Kidney capillary endothelial cell (primary cell): ENCODE measurements around the gene DAB1.
"Not testable (repeated sequence)": the region's sequence is repeated elsewhere in the genome, so short reads cannot be mapped to it uniquely, and the experiment has no call there.

ENCODE experiments used
- DNase-seq: peaks from one replicate; pipeline ENCODE4 v3.0.0-alpha.2; 2018; ENCODE audit warnings: low spot score

The DAB1 gene

DNA sequence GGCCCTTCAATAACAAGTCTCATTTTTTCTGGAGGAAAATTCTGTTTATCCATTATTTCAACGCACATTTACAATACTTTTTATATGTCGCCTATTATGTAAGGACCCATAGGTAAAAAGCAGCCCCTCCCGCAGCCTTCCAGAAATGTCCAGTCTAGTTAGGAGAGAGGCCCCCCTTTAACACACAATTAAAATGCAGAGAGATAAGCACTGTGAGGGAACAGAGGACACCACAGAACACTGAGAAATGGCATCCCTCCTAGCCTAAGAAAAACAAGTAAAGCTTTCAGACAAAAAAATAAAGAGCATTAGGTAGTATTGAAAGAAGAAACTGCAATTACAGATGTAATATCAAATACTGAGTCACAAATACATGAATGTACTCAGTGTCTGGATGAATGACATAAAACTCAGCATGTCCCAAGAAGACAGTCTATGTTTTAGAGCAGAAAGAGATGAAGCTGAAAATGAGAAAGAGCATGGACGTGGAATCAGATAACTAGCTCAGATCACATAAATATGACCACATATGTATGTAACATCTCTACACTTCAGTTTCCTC lies 62.9 kb downstream of the DAB1 start:
- no peak for DNase-seq

GRCh38 chr1:57357462-57357861 lies 66.4 kb downstream of the DAB1 start:
- DNase-seq = no peak

DNA sequence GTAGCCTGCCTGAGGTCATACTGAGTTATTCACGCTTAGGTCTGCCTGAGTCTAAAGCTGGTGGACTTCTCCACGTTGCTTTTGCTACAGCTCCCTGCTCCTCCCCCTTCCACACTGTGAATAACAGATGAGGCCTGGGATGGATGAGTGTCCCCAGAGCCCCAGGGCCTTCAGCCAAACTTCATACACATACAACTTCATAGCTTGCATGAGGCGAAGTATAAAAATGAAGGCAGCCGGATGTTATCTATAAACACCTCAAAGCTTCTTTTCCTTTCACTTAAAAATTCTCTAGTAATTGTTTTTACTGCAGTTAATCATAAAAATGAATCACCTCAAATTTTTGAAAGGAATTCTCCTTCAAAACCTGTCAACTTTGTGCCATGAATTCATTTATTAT lies 70.2 kb downstream of the DAB1 start:
- no peak for DNase-seq

DNA sequence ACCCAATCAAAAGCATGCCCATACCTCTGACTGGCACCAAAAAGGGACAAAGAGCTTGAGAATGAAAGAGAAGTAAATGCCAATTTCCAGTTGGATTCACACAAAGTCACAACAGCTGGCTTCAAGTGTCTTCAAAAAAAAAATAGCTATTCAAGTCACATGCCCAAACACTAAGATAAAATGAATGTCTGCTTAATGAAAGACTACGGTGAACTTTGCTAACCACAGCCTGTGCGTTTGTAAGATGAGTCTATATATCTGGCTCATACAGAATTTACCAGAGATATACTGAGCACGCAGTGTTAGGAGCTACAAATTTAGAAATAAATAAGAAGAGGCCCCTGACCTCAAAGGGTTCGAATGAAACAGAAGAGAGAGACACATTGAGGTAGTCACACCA lies 73.2 kb downstream of the DAB1 start:
- DNase-seq = no peak

GRCh38 chr1:57348921-57349320 lies 74.9 kb downstream of the DAB1 start:
- DNase-seq = no peak

DNA sequence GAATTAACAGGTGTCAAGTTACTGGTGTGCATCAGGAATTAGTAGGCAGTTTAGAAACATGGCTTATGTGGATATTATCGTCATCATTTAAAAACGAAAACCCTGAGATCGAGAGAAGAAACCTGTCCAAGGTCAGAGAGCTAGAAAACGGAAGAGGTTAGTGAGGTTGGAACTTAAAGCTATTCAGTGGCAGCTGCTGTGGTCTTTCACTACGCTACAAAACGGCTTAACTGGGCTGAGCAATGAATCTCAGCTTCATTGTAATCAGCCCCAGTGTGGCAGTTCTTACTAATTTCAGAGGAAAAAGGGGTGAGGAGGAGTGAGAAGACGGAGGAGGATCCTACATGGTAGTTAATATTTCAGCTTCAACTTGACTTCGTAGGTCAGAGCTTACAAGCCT lies 77.9 kb downstream of the DAB1 start:
- no peak for DNase-seq

- no peak for DNase-seq
Measured at GRCh38 chr1:57344265-57344664, 79.6 kb downstream of the DAB1 start.

DNA sequence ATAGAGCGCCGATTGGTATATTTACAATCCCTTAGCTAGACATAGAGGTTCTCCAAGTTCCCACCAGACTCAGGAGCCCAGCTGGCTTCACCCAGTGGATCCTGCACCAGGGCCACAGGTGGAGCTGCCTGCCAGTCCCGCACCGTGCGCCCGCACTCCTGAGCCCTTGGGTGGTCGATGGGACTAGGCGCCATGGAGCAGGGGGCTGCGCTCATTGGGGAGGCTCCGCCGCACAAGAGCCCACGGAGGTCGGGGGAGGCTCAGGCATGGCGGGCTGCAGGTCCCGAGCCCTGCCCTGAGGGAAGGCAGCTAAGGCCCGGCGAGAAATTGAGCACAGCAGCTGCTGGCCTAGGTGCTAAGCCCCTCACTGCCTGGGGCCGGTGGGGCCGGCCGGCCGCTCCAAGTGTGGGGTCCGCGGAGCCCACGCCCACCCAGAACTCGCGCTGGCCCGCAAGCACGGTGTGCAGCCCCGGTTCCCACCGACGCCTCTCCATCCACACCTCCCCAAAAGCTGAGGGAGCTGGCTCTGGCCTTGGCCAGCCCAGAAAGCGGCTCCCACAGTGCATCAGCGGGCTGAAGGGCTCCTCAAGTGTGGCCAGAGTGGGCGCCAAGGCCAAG lies 80.5 kb downstream of the DAB1 start:
- not testable (repeated sequence) for DNase-seq

DNA sequence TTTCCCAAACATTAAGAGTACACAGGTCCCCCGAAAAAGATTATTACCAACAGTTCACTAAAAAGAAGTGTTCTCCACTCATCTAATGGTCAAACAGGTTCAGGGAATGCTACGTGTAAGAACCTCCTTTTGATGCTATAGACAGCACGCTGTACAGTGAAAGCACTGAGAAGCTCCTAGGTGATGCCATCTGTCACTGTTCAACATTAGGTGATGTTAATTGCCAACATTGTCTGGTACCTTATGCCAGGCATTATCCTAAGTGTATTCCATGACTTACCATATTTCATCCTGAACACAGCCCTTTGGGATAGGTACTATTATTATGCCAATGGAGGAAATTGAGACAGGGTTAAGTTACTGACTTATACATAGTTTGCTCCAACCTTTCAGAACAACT lies 82.1 kb downstream of the DAB1 start:
- no peak for DNase-seq

DNA sequence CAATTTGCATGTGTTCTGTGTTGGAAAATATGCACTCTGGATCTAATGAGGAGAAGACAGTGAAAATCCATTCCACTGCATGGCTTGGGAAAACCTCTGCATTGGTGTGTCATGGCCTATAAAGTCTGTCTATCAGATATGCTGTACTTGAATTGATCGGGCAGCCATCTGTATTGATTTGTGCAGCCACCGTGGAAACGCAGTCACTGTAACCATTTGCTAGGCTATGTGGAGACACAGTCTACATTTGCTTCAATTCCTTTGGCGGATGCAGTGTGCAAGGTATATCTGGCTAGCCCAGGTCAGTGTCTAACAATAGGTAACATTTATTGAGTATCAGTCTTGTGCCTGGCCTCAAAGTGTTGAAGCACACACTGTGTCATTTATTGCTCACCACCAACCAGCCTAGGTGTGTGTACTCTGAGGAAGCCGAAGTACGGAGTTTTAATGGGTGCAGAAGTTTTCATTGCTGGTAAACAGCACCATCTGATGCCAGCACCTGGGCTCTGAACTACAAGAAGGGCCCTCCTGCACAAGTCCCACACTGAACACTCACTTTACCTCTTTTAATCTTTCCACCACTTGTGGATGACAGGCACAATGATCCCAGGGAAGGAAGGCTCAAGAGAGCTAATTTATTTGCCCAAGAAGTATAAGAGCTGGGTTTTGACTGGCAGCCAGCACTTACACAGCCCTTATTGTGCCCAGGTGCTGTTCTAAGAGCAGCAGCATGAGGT lies 83.4 kb downstream of the DAB1 start:
- DNase-seq = no peak

DNA sequence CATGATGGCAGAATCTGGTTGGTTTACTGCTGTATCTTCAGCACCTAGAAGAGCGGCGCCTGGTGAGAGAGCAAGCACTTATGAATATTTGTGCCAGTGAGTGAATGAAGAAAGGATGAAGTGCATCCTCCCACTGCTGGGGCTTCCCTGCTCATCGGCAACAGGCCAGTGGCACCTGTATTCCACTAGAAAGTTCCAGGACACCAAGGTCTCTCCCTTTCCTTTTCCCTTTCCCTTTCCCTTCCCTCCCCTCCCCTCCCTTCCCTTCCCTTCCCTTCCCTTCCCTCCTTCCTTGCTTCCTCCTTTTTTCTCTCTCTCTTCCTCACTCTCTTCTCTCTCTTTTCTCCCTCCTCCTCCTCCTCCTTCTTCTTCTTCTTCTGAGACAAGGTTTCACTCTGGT lies 86.2 kb downstream of the DAB1 start:
- DNase-seq = no peak

GRCh38 chr1:57336793-57337192 lies 87.1 kb downstream of the DAB1 start:
- DNase-seq = no peak

DNA sequence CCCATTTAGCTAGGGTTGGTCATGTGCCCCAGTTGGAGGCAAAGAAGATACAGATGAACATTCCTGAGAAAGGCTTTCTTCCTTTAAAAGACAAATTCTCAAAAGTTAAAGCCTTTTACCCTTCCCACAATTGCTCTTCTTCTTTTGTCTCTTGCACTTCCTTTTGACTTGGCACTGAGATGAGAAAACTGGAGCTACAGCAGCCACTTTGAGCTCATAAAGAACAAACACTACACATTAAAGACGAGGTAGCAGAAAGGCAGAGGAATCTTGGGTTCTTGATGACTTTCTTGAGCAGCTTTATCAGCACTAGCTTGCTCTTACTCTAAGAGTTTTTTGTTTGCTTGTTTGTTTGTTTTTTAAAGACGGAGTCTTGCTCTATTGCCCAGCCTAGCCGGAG lies 92.2 kb downstream of the DAB1 start:
- no peak for DNase-seq

- DNase-seq = no peak
Measured at GRCh38 chr1:57329937-57330336, 93.9 kb downstream of the DAB1 start.

DNA sequence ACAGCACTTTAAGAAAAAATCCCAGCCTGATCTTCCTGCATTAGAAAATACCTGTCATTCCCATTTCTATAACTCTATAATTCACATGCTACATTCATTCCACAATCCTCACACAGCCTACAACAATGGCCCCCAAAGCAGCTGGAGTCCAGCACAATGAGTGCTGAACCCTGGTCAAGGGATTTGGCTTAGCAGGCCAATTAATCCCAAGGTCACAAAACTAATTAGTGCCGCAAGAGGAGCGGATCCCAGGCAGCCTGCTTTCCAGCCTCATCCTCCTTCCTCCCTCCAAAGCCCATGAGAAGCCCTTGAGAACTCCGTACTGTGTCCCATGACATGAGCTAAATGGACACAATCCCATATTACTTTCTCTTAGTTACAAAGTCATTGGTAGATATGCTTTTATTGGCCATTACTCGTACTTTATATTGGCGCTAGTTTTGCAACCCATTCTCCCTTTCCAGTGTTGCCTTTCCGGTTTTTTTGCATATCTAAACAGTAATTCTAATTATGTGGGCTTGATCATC lies 94.8 kb downstream of the DAB1 start:
- DNase-seq = no peak

GRCh38 chr1:57327946-57328345 lies 95.9 kb downstream of the DAB1 start:
- no peak for DNase-seq

DNA sequence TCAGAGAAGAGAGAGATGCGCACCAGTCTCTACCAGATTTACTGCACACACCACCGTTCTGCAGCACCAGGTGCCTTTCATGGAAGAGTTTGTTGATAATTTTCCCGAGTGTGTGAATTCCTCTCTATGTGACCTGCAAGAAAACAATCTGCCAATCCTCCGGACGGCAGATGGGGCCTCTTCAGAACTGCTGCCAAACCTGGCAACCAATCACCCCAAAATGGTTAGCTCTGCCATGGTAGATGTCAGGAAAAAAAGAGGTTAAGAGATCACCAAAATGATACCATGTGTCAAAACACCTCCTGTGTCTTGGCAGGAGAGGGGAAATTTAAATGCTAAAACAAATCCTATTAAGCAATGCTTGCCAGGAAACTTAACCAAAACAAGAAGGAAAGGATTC lies 96.5 kb downstream of the DAB1 start:
- DNase-seq = no peak

DNA sequence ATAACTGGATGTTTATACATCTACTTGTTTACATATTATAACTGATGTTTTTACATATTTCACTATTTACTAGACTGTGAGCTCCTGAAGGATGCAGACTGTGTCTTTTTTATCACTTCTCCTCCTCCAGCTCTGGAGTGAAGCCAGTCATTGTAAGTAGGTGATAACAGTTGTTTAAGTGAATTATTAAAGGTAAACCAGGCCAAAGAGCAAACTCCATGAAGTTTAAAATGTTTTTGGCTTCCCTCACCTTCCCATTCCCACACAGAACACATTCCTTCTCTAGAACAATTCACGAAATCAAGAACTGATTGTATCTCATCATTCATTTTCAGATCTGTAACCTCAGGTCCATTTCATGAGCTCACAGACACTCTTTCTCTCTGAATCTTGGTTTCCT lies 98.3 kb downstream of the DAB1 start:
- DNase-seq = no peak

DNA sequence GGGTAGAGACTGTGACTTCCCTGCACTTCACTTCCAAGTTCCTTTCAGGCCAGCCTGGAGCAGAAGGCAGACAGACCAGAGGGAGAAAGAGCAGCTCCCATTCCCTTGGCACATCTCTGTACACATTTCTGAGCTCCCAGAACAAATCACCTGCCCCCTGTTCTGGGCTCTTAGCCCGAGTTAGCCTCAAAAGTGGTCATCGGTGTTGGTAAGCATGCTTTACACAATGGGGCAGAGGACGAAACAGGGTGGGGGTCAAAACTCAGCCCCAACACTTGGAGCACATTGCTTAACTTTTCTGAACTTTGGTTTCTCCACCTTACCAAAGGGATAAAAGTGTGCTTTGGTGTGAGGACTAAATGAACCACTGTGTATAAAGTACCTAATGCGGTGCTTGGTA lies 98.7 kb downstream of the DAB1 start:
- no peak for DNase-seq

GRCh38 chr1:57324388-57324787 lies 99.5 kb downstream of the DAB1 start:
- DNase-seq = no peak

DNA sequence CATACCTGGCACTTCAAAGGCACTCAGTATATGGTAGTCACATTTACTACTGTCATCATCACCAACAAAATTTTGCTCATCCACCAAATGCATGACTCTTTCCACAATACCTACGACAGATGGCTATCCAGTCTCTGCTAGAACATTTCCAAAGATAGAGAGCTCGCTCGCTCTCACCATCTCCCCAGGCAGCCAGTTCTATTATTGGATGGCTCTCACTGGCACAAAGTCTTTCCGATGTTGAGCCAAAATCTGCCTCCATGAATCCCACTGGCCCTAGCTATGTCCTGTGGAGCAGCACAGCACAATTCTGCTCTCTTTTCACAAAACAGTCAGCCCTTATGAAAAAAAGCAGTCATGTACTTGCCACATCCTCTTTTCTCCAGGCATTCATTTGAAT lies 102.1 kb downstream of the DAB1 start:
- no peak for DNase-seq

GRCh38 chr1:57319791-57320190 lies 104.1 kb downstream of the DAB1 start:
- DNase-seq = no peak

DNA sequence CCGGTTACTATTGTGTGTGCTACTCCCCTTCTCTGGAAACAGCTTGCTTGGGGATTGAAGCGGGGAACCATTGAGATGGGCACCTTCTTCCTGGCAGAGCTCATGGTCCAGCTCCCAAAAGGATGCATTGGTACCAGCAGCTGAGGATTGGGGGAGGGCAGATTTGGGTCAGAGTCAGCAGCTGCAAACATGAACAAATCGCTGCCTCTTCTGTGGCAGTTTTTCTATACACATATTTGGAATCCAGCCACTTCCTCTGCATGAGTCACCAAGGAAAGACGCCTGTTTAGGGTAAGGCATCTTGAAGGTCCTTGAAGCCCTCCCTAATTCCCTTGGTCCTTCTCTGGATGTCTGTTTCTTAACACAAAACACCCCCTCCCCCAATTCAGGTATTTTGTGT lies 104.7 kb downstream of the DAB1 start:
- DNase-seq = peak; percentile 26

GRCh38 chr1:57316861-57317260 lies 107.0 kb downstream of the DAB1 start:
- DNase-seq = no peak
